ENCODE data around the gene MORN5.

The MORN5 gene

DNA sequence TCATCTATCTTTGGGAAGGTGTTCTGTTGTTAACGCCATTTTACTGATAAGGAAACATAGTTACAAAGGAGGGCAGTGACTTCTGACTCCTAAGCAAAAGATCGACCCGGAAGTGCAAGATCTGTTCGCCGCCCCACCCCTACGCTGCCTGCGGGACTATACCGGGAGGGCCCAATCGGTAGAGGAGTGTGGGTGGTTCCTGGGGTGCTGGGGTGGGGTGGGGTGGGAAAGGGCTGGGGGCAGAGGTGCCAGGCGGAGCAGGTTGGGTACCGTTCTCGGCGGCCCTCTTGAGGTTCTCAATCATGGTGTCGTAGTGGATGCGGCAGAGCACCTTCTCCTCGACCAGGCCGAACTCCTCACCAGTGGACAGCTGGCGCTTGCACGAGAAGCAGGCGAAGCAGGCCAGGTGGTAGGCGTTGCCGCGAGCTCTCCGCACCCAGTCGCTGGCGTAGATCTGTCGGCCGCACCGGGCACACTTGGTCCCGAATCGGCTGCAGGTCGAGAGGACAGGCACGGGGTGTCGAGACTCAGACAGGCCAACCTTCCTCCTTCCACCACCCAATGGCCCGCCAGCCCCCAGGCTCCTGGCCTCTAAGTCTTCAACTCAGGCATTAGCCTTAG lies 57.2 kb downstream of the MORN5 start:
- Histone ChIP-seq H3K9ac (ENCODE audit: low read length) (no peak overlapping the region), H3K27me3 (ENCODE audit: control insufficient read depth, insufficient read depth, low read length) (peaks cover 66% of the 10 kb centered on the region), H3K4me1 (ENCODE audit: control insufficient read depth, insufficient read depth, low read length) (peaks cover 3% of the 10 kb centered on the region), H3K36me3 (ENCODE audit: control insufficient read depth, insufficient read depth, low read length) (no peaks in the 10 kb centered on the region), H3K4me3 (ENCODE audit: low read length) (no peak overlapping the region), H3K27ac (ENCODE audit: low read depth, low read length) (no peak overlapping the region)

DNA sequence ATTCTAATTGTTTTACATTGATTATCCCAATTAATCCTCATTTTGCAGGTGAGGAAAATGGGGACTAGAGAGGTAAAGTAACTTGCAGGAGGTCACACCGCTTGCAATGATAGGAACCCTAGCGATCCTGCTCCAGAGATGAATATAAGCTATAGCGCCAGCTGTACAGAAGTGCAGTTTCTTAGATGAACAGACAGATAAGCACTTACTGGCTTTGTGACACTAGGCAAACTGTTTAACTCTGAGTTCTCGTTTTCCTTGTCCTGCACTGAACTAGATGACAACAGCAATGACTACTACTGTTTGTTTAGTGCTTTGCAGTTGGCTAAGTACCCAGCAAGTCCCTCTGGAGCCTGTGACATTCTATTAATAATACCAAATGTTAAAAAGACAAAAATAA lies 57.9 kb downstream of the MORN5 start:
- H3K4me3 ChIP-seq (ENCODE audit: low read length), result no peak overlapping the region
- no peaks in the 10 kb centered on the region for H3K36me3 ChIP-seq (ENCODE audit: control insufficient read depth, insufficient read depth, low read length)
- H3K4me1 ChIP-seq (ENCODE audit: control insufficient read depth, insufficient read depth, low read length), result peaks cover 3% of the 10 kb centered on the region
- H3K27ac ChIP-seq (ENCODE audit: low read depth, low read length), result no peak overlapping the region
- H3K27me3 ChIP-seq (ENCODE audit: control insufficient read depth, insufficient read depth, low read length), result peaks cover 63% of the 10 kb centered on the region
- no peak overlapping the region for H3K9ac ChIP-seq (ENCODE audit: low read length)

DNA sequence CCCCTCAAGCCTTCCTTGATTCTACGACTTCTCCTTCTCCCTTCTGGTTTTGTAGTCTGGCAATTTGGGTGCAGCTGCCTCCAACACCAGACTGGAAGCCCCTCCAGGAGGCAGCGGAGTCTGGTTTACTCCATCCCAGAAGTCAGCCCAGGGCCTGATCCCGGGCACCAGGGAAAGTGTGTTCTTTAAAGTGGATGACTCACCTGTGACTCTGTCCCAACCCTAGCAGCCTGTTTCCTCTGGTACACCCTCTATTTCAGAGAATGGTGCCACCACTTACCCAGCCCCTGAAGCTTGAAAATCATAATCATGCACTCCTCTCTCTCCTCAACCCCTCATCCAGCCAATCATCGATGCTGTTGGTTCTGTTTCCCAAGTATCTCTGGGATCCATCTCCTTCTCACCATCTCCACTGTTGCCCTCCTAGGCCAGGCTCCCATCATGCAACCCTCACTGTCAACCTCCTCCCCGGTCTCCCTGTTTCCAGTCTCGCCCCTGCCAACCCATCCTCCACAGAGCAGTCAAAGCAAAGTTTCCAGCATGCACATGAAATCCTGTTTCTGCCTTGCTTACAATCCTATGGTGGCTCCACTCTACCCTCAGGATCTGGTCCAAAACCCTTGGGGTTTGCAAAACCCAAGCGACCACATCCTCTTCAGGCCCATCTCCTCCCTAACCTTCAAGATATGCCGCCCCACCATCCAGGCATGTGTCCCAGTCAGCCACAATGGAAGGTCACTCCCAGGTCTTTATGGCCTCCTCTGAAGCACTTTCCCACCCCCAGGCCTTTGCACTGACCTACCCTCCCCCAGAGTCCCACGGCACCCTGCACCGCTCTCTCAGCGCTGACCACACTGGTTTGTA lies 58.6 kb downstream of the MORN5 start:
- Histone ChIP-seq H3K27ac (ENCODE audit: low read depth, low read length) (no peak overlapping the region), H3K9ac (ENCODE audit: low read length) (no peak overlapping the region), H3K4me1 (ENCODE audit: control insufficient read depth, insufficient read depth, low read length) (peaks cover 3% of the 10 kb centered on the region), H3K36me3 (ENCODE audit: control insufficient read depth, insufficient read depth, low read length) (no peaks in the 10 kb centered on the region), H3K27me3 (ENCODE audit: control insufficient read depth, insufficient read depth, low read length) (peaks cover 56% of the 10 kb centered on the region), H3K4me3 (ENCODE audit: low read length) (no peak overlapping the region)

DNA sequence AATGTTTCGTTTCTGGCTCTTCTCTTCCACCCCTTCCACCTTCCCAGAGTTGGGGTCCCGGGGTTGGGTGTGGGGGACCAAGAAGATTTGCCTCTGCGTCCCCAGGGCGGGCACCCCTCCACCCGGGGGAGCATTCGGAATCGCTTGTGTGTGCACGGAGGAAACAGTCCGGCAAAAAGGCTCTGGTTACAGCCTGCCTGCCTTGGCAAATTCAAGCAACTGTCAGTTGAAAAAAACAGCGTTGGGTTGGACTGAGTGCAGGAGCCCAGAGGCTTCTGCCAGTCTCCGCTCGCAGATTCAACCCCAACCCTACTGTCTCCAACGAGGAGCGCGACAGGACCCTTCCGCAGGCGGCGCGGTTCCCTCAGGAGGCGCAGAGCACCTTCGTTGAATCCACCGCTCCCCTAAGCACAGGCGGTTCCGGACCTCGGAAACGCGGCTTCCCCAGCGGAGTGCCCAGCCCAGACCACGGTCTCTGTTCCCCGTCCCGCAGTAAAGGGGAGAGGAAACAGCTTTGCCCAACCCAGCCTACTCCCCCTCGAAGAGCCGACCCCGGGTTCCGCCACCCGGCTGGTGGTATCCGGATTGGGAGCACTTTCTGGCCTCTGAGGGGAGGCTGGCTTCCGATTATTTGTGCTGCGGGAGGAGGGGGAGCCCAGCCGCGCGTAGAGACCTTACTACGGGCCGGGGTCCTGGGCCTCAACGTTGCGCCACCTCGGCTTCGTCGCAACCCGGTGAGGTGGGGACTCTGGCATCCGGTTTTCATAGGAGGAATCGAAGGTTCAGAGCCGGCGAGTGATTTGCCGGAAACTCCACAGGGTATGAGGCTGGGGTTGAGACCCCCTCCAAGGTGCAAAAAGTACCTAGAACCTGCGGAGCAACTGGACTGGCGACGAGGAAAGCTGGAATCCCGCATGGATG lies 59.5 kb downstream of the MORN5 start:
- Histone ChIP-seq H3K4me3 (ENCODE audit: low read length) (peak overlapping the region; percentile 40), H3K4me1 (ENCODE audit: control insufficient read depth, insufficient read depth, low read length) (peaks cover 3% of the 10 kb centered on the region), H3K9ac (ENCODE audit: low read length) (no peak overlapping the region), H3K36me3 (ENCODE audit: control insufficient read depth, insufficient read depth, low read length) (no peaks in the 10 kb centered on the region), H3K27me3 (ENCODE audit: control insufficient read depth, insufficient read depth, low read length) (peaks cover 52% of the 10 kb centered on the region), H3K27ac (ENCODE audit: low read depth, low read length) (no peak overlapping the region)

DNA sequence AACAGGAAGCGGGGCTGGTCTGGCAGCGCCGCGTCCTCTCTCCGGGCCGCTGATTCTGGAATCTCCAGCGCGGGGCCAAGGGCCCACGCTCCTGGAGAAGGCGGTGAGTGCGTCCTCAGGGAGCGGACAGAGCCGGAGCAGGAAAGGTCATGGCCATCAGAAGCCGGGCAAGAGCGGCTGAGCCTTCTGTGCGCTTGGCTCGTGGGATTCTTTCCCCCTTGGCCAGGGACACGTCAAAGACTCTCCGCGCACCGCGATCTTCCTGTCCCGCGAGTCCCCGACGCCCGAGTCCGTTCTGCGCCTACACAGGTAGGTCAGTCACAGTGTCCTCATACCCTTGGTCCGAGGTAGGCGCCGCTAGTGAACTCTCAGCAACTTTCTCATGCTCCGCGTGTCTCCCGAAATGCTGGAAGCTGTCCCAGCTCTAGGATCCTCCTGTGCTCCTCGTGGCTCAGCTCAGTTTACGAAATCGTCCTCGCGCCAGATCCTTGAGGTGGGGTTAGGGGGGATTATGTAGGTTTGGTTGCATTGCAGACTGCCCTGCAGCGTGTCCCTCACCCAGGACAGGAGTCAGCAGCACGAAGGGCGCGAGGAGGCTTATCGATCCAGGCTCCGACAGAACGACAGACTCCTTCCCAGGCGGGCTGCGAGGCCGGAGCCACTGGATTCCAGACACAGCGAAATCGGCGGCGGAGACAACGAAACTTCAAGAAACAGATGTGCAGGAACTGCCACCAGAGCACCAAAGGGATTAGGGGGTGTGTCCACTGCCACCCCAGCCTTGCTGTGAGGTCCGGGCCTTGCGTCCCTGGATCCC lies 60.4 kb downstream of the MORN5 start:
- Histone ChIP-seq H3K27ac (ENCODE audit: low read depth, low read length) (no peak overlapping the region), H3K27me3 (ENCODE audit: control insufficient read depth, insufficient read depth, low read length) (peaks cover 56% of the 10 kb centered on the region), H3K4me1 (ENCODE audit: control insufficient read depth, insufficient read depth, low read length) (peaks cover 3% of the 10 kb centered on the region), H3K36me3 (ENCODE audit: control insufficient read depth, insufficient read depth, low read length) (no peaks in the 10 kb centered on the region), H3K9ac (ENCODE audit: low read length) (no peak overlapping the region), H3K4me3 (ENCODE audit: low read length) (peak overlapping the region; percentile 40)

- Histone ChIP-seq H3K9ac (ENCODE audit: low read length) (no peak overlapping the region), H3K27ac (ENCODE audit: low read depth, low read length) (no peak overlapping the region), H3K4me3 (ENCODE audit: low read length) (no peak overlapping the region), H3K27me3 (ENCODE audit: control insufficient read depth, insufficient read depth, low read length) (peaks cover 54% of the 10 kb centered on the region), H3K4me1 (ENCODE audit: control insufficient read depth, insufficient read depth, low read length) (peaks cover 3% of the 10 kb centered on the region), H3K36me3 (ENCODE audit: control insufficient read depth, insufficient read depth, low read length) (no peaks in the 10 kb centered on the region)
Observed at GRCh38 chr9:122220673-122221182, 61.0 kb downstream of the MORN5 start.

DNA sequence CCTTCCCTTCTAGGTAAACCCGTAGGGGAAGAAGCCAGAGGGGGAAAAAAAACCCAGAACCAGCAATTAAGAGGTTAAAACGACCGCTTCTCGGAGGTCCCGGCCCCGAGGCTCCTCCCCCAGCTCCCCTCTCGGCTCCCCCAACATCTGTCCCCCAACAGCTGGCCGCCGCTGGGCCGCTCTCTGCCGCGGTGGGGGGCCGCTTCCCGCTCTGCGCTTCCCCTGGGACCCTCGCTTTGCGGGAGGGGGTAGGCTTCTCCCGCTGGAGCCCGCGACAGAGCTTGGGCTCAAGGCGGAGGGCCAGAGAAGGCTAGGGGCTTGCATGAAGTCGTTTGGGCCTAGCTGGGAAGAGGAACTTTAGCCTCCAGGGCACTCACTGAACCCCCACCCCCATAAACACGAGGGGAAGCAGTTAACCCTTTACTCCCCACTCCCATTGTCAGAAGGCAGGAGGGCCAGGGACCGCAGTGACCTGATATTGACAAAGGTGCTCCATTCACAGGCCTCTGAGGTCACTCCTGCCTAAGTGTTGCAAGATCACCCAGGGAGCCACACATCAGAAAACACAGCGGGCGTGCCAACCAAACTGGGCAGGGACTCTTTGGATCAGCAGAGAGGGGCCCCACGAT lies 61.6 kb downstream of the MORN5 start:
- Histone ChIP-seq H3K4me1 (ENCODE audit: control insufficient read depth, insufficient read depth, low read length) (peaks cover 3% of the 10 kb centered on the region), H3K9ac (ENCODE audit: low read length) (no peak overlapping the region), H3K4me3 (ENCODE audit: low read length) (no peak overlapping the region), H3K36me3 (ENCODE audit: control insufficient read depth, insufficient read depth, low read length) (no peaks in the 10 kb centered on the region), H3K27ac (ENCODE audit: low read depth, low read length) (no peak overlapping the region), H3K27me3 (ENCODE audit: control insufficient read depth, insufficient read depth, low read length) (peaks cover 56% of the 10 kb centered on the region)

DNA sequence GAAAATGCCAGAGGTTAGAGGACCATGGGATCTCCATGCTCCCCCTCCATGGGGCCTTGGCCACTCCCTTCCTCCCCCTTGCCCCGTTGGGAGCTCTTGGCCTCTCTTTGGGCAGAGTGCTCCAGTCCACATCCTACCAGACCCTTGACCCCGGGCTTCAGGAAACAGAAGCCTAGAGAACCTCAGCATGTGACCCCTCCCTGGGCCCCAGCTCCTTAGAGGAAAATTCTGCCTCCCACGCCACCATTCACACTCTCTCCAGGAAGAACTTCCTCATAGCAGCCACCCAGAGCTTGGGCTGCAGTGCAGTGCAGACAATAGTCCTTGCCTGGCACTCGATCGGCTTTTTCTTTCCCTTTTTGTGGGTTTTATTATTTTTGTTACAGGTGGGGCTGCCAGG lies 63.1 kb downstream of the MORN5 start:
- H3K4me1 ChIP-seq (ENCODE audit: control insufficient read depth, insufficient read depth, low read length), result peaks cover 3% of the 10 kb centered on the region
- H3K4me3 ChIP-seq (ENCODE audit: low read length), result no peak overlapping the region
- peaks cover 66% of the 10 kb centered on the region for H3K27me3 ChIP-seq (ENCODE audit: control insufficient read depth, insufficient read depth, low read length)
- H3K27ac ChIP-seq (ENCODE audit: low read depth, low read length), result no peak overlapping the region
- no peak overlapping the region for H3K9ac ChIP-seq (ENCODE audit: low read length)
- H3K36me3 ChIP-seq (ENCODE audit: control insufficient read depth, insufficient read depth, low read length), result no peaks in the 10 kb centered on the region

DNA sequence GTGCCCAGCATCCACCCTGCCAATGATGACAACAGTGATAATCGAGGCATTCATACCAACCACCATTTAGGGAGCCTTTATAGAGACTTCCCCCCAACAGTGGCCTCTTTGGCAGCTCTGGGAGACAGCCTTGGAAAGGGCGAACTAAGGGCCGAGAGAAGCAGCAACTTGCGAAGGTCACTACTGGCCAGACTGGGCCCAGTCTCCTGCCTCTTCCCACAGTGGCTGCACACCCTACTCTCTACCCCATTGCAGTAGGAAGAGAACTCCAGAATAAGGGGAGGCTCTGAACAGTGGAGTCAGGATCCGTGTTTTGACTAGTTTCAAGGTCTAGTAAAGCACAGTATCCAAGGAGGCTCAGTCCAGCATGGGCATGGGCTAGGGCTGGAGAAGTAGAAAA lies 63.7 kb downstream of the MORN5 start:
- Histone ChIP-seq H3K4me1 (ENCODE audit: control insufficient read depth, insufficient read depth, low read length) (peaks cover 3% of the 10 kb centered on the region), H3K27ac (ENCODE audit: low read depth, low read length) (no peak overlapping the region), H3K27me3 (ENCODE audit: control insufficient read depth, insufficient read depth, low read length) (peaks cover 60% of the 10 kb centered on the region), H3K9ac (ENCODE audit: low read length) (no peak overlapping the region), H3K36me3 (ENCODE audit: control insufficient read depth, insufficient read depth, low read length) (no peaks in the 10 kb centered on the region), H3K4me3 (ENCODE audit: low read length) (no peak overlapping the region)

DNA sequence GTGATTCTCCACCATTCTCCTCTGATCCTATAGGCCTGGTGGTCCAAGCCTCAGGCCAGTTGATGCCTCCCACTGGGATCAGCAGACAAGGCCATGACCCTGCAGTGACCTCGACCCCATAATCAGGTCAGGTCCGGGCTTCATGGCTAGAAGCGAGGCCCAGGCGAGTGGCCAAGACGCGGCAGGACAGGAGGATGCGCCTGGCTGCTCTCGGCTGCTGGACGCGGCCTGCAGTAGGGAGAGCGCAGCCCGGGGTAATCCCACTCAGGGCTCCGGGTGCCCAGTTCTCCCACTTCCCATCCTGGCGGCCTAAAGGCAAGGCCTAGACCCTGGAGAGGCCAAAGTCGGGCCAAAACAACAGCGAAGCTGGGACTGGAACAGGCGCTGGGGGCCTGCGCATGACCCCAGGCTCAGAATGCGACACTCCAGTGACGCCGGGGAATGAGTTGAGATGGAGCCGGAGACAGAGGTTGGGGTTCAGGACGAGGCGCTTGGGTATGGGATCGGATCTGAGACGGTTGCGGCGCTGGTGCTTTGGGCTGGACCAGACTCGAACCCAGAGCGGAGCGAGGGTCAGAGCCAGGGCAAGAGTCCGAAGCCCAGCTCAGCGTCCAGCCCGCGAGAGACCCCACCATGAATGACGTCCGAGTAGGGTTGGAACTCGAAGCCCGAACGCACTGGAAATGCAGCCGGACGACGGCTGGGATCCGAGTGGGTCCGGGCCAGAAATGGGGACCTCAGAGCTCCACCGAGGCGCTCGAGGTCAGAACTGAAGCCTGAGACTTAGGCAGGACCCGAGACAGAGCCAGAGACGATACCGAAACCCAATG lies 65.8 kb downstream of the MORN5 start:
- Histone ChIP-seq H3K27ac (ENCODE audit: low read depth, low read length) (no peak overlapping the region), H3K36me3 (ENCODE audit: control insufficient read depth, insufficient read depth, low read length) (no peaks in the 10 kb centered on the region), H3K9ac (ENCODE audit: low read length) (no peak overlapping the region), H3K4me3 (ENCODE audit: low read length) (peak overlapping the region; percentile 39), H3K27me3 (ENCODE audit: control insufficient read depth, insufficient read depth, low read length) (peaks cover 56% of the 10 kb centered on the region), H3K4me1 (ENCODE audit: control insufficient read depth, insufficient read depth, low read length) (no peaks in the 10 kb centered on the region)

Data from rectal smooth muscle tissue (tissue), 1 donor.